DMS114 treated with DMSO at 0.1 percent for 48 hours (cell line): ENCODE measurements around the gene GPC6.
A peak's percentile ranks its signal among the peaks of the same experiment; 100 is the strongest.
"Not testable (repeated sequence)": the region's sequence is repeated elsewhere in the genome, so short reads cannot be mapped to it uniquely, and the experiment has no call there.

Source experiments
- DNase-seq: peaks from one replicate; lab custom pipeline; 2025; ENCODE audit not compliant: unreplicated experiment; lab: John Stamatoyannopoulos, UW

Gene GPC6

GRCh38 chr13:94331281-94331680 lies 1104.7 kb downstream of the GPC6 start:
- DNase-seq: no peak

- DNase-seq: no peak
Observed at GRCh38 chr13:94332359-94333096, 1105.9 kb downstream of the GPC6 start.

- no peak for DNase-seq
Observed at GRCh38 chr13:94333131-94333820, 1106.7 kb downstream of the GPC6 start.

GRCh38 chr13:94335761-94336526 lies 1109.3 kb downstream of the GPC6 start:
- no peak for DNase-seq

GRCh38 chr13:94339116-94339687 lies 1112.6 kb downstream of the GPC6 start:
- no peak for DNase-seq

- DNase-seq: no peak
Observed at GRCh38 chr13:94342436-94343242, 1116.0 kb downstream of the GPC6 start.

- no peak for DNase-seq
Observed at GRCh38 chr13:94343243-94343585, 1116.6 kb downstream of the GPC6 start.

- not testable (repeated sequence) for DNase-seq
Observed at GRCh38 chr13:94343687-94344086, 1117.1 kb downstream of the GPC6 start.

- DNase-seq: no peak
Observed at GRCh38 chr13:94344126-94344818, 1117.7 kb downstream of the GPC6 start.

- DNase-seq: no peak
Observed at GRCh38 chr13:94345374-94346195, 1119.0 kb downstream of the GPC6 start.

GRCh38 chr13:94346261-94347019 lies 1119.8 kb downstream of the GPC6 start:
- DNase-seq: no peak

- no peak for DNase-seq
Observed at GRCh38 chr13:94351292-94351990, 1124.8 kb downstream of the GPC6 start.

- DNase-seq: no peak
Observed at GRCh38 chr13:94352057-94352456, 1125.5 kb downstream of the GPC6 start.

- DNase-seq: no peak
Observed at GRCh38 chr13:94353167-94353710, 1126.6 kb downstream of the GPC6 start.

GRCh38 chr13:94359875-94360274 lies 1133.3 kb downstream of the GPC6 start:
- no peak for DNase-seq

- DNase-seq: peak; percentile 63
Observed at GRCh38 chr13:94362411-94362909, 1135.9 kb downstream of the GPC6 start.

GRCh38 chr13:94366677-94367076 lies 1140.1 kb downstream of the GPC6 start:
- no peak for DNase-seq
